B cell (primary cell): ENCODE data around the gene ANAPC2.

ENCODE experiments used
- EZH2 ChIP-seq: IDR thresholded peaks from 2 replicates; pipeline ENCODE4 v1.6.1; 2012; ENCODE audit warnings: borderline replicate concordance, low read depth, mild to moderate bottlenecking, moderate library complexity, low read length; ENCODE audit not compliant: insufficient read depth, poor library complexity, severe bottlenecking
- TF ChIP-seq, protein P1 (sequence below): fragments of 200-600 bp; IDR thresholded peaks from one replicate; pipeline ENCODE4 v1.8.0; 2022; ENCODE audit warnings: antibody characterized with exemption, mild to moderate bottlenecking

DNA sequence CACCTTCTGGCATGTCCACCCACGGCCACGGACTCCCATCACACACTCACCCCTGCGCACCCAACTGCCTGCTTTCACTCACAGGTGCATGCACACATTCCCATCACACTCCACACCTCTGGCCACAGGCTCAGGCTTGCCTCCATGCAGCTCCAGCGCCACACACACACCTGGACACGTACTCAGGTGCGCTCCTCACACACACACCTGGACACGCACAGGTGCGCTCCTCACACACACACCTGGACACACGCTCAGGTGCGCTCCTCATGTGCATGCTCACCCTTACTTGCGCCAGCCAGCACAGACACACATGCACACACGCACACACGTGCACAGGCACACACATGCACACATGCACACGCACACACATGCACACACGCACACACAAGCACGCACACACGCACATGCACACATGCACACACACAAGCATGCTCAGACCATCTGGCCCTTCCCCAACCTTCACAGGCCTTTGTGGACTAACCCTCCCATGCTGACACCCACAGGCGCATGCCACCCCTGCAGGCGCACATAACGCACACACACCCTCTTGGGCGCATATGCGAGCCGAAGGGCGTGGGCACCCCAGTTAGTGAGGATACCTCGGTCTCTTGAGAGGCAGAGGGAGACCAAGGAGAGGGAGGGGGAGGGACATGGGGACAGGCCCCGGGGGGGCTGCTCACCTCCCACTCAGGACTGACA, 41.1 kb downstream of the ANAPC2 start:
- TF ChIP-seq, protein P1, sequence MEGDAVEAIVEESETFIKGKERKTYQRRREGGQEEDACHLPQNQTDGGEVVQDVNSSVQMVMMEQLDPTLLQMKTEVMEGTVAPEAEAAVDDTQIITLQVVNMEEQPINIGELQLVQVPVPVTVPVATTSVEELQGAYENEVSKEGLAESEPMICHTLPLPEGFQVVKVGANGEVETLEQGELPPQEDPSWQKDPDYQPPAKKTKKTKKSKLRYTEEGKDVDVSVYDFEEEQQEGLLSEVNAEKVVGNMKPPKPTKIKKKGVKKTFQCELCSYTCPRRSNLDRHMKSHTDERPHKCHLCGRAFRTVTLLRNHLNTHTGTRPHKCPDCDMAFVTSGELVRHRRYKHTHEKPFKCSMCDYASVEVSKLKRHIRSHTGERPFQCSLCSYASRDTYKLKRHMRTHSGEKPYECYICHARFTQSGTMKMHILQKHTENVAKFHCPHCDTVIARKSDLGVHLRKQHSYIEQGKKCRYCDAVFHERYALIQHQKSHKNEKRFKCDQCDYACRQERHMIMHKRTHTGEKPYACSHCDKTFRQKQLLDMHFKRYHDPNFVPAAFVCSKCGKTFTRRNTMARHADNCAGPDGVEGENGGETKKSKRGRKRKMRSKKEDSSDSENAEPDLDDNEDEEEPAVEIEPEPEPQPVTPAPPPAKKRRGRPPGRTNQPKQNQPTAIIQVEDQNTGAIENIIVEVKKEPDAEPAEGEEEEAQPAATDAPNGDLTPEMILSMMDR = no peak
- TF ChIP-seq EZH2 = no peak
